ENCODE data around the gene TMEM192.

DNA sequence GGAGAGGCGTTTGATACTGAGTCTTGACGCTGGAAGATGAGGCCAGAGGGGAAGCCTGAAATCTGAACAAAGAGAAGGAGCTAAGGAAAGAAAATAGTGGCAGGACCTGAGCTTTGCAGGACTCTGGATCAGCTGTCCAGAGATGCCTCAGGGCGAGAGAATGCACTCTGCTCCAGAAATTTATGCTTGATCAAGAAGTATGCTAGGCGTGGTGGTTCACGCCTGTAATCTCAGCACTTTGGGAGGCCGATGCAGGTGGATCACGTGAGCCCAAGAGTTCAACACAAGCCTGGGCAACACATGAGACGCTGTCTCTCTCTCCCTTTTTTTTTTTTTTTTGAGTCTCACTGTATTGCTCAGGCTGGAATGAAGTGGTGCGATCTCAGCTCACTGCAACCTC is 57.1 kb downstream of the TMEM192 start:
- no peak for TF ChIP-seq CTCF (IDR thresholded peaks at IDR 0.05; ENCODE audit: borderline replicate concordance, extremely low read depth, low read length, poor library complexity, severe bottlenecking)
- no peak for TF ChIP-seq EZH2 (IDR thresholded peaks at IDR 0.05; ENCODE audit: borderline replicate concordance, low read depth, low read length, severe bottlenecking)
